ENCODE results near the gene GCSH.
"Not testable (repeated sequence)": the region's sequence is repeated elsewhere in the genome, so short reads cannot be mapped to it uniquely, and the experiment has no call there.

GCSH gene

GRCh38 chr16:81117436-81117835 lies 21.2 kb upstream of the GCSH start:
- DNase-seq: no peak
- Mint-ChIP-seq H3K4me3 (no peak overlapping the region), H3K27ac (no peak overlapping the region), H3K4me1 (no peaks in the 10 kb centered on the region), H3K9me3 (no peaks in the 10 kb centered on the region), H3K36me3 (no peaks in the 10 kb centered on the region), H3K27me3 (peaks cover 24% of the 10 kb centered on the region)
- CTCF ChIA-PET: interaction anchor here (0.6 kb wide), 1 partner anchor 20 kb away, joined by 3 read pairs; no protein-coding TSS in a partner anchor

- no peak for DNase-seq
- Mint-ChIP-seq H3K4me1 (no peaks in the 10 kb centered on the region), H3K27me3 (peaks cover 24% of the 10 kb centered on the region), H3K36me3 (no peaks in the 10 kb centered on the region), H3K4me3 (no peak overlapping the region), H3K27ac (no peak overlapping the region), H3K9me3 (no peaks in the 10 kb centered on the region)
- CTCF ChIA-PET: no interaction called here
Observed at GRCh38 chr16:81116285-81116684, 20.1 kb upstream of the GCSH start.

DNA sequence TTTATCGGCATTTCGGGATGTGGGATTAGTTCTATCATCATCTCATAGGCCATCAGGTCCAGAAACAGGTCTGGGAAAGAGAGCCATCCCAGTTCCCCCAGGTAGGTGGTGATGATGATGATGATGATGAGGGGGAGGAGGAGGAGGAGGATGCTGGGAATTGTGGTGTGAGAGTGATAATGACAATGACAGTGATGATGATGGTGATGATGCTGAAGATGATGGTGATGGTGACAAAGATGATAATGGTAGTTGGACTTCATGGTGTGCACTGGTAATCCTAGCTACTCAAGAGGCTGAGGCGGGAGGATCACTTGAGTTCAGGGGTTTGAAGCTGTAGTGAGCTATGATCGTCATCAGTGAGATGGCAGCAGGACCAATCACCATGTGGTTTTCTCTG lies 16.3 kb upstream of the GCSH start:
- DNase-seq: no peak
- CTCF ChIA-PET: no interaction called here
- Mint-ChIP-seq H3K9me3 (no peaks in the 10 kb centered on the region), H3K4me3 (no peak overlapping the region), H3K27me3 (peaks cover 21% of the 10 kb centered on the region), H3K36me3 (no peaks in the 10 kb centered on the region), H3K4me1 (no peaks in the 10 kb centered on the region), H3K27ac (no peak overlapping the region)

DNA sequence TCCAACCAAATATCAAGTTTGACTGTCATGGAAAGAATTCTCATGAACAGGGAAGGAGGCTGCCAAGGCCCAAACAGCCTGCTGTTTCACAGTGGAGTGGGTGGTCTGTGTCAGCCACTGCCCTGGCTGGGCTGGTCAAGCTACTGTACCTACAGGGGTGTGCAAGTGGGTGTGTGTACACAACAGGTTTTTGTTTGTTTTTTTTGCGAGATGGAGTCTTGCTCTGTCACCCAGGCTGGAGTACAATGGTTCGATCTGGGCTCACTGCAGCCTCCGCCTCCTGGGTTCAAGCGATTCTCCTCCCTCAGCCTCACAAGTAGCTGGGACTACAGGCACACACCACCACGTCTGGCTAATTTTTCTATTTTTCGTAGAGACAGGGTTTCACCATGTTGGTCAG lies 13.1 kb upstream of the GCSH start:
- H3K27ac Mint-ChIP-seq, CTCF ChIA-PET, H3K27me3 Mint-ChIP-seq, H3K9me3 Mint-ChIP-seq, H3K4me3 Mint-ChIP-seq, DNase-seq, H3K4me1 Mint-ChIP-seq, H3K36me3 Mint-ChIP-seq: not testable (repeated sequence)

- CTCF ChIA-PET: no interaction called here
- no peak overlapping the region for H3K27ac Mint-ChIP-seq
- no peak overlapping the region for H3K4me3 Mint-ChIP-seq
- H3K36me3 Mint-ChIP-seq: no peaks in the 10 kb centered on the region
- DNase-seq: no peak
- H3K27me3 Mint-ChIP-seq: peaks cover 5% of the 10 kb centered on the region
- no peaks in the 10 kb centered on the region for H3K9me3 Mint-ChIP-seq
- H3K4me1 Mint-ChIP-seq: no peaks in the 10 kb centered on the region
Observed at GRCh38 chr16:81107511-81107910, 11.3 kb upstream of the GCSH start.

- H3K27me3 Mint-ChIP-seq: peaks cover 5% of the 10 kb centered on the region
- CTCF ChIA-PET: no interaction called here
- H3K9me3 Mint-ChIP-seq: no peaks in the 10 kb centered on the region
Observed at GRCh38 chr16:81106826-81107503, 10.8 kb upstream of the GCSH start.

DNA sequence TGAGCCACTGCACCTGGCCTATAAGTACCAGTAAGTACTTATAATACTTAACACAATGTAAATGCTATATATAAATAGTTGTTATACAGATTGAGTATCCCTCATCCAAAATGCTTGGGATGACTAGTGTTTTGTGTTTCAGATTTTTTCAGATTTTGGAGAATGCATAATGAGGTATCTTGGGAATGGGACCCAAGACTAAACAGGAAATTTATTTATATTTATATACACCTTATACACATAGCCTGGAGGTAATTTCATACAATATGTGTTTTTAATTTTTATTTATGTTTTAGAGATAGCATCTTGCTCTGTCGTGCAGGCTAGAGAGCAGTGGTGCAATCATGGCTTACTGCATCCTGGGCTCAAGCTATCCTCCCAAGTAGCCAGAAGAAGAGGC lies 9.8 kb upstream of the GCSH start:
- no peaks in the 10 kb centered on the region for H3K9me3 Mint-ChIP-seq
- no peaks in the 10 kb centered on the region for H3K36me3 Mint-ChIP-seq
- H3K27me3 Mint-ChIP-seq: peaks cover 5% of the 10 kb centered on the region
- DNase-seq: no peak
- no peaks in the 10 kb centered on the region for H3K4me1 Mint-ChIP-seq
- no peak overlapping the region for H3K4me3 Mint-ChIP-seq
- no peak overlapping the region for H3K27ac Mint-ChIP-seq
- CTCF ChIA-PET: no interaction called here

More at GRCh38 chr16:81106826-81107503, 10.8 kb upstream of the GCSH start:
- Mint-ChIP-seq H3K4me3 (no peak overlapping the region), H3K27ac (no peak overlapping the region), H3K4me1 (no peaks in the 10 kb centered on the region), H3K36me3 (no peaks in the 10 kb centered on the region)
- DNase-seq: no peak

DNA sequence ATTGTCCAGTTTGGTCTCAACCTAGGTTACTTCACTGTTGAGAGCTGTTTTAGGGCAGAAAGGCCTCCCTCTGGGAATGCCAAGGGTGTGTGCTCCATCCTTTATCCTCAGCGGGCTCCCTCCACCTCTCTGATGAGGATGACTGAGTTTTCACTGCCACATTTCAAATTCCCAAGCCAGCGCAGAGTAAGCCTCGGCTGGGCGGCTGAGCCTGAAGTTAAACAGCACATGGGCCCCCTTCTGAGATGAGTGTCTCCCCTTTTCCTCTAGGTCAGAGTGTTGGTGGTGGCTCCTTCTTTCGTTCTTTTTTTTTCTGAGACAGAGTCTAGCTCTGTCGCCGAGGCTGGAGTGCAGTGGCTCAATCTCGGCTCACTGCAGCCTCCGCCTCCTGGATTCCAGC lies 5.5 kb upstream of the GCSH start:
- peaks cover under 1% of the 10 kb centered on the region for H3K4me1 Mint-ChIP-seq
- H3K4me3 Mint-ChIP-seq: no peak overlapping the region
- H3K27ac Mint-ChIP-seq: no peak overlapping the region
- H3K27me3 Mint-ChIP-seq: no peaks in the 10 kb centered on the region
- no peaks in the 10 kb centered on the region for H3K36me3 Mint-ChIP-seq
- H3K9me3 Mint-ChIP-seq: no peaks in the 10 kb centered on the region
- DNase-seq: no peak
- CTCF ChIA-PET: no interaction called here

GRCh38 chr16:81099958-81100357 lies 3.8 kb upstream of the GCSH start:
- no peak overlapping the region for H3K27ac Mint-ChIP-seq
- H3K4me3 Mint-ChIP-seq: no peak overlapping the region
- H3K4me1 Mint-ChIP-seq: peaks cover 10% of the 10 kb centered on the region
- no peaks in the 10 kb centered on the region for H3K36me3 Mint-ChIP-seq
- DNase-seq: no peak
- no peaks in the 10 kb centered on the region for H3K9me3 Mint-ChIP-seq
- H3K27me3 Mint-ChIP-seq: no peaks in the 10 kb centered on the region
- CTCF ChIA-PET: no interaction called here

DNA sequence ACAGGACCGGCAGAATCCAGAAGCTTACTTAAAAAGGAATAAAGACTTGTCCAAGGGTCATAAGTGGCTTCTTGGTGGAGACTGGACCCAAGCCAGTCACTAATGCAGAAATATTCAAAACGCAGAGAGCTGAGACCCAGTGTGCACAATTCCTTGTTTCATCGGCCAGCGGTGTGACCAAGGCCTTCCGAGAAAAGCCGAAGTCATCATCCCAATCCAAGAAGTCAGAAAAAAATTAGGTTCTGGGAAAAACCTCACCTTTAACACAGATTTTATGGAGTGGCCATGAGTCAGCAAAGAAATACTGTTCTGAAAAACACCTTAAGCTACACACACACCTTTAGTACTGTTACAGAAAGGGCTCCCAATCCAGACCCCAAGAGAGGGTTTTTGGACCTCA lies 1.0 kb upstream of the GCSH start:
- CTCF ChIA-PET: interaction anchor here (0.6 kb wide), 1 partner anchor 21 kb away, joined by 3 read pairs; no protein-coding TSS in a partner anchor
- H3K4me3 Mint-ChIP-seq: no peak overlapping the region
- DNase-seq: no peak
- no peaks in the 10 kb centered on the region for H3K9me3 Mint-ChIP-seq
- H3K27me3 Mint-ChIP-seq: peaks cover 5% of the 10 kb centered on the region
- no peak overlapping the region for H3K27ac Mint-ChIP-seq
- H3K4me1 Mint-ChIP-seq: peaks cover 16% of the 10 kb centered on the region
- H3K36me3 Mint-ChIP-seq: no peaks in the 10 kb centered on the region

DNA sequence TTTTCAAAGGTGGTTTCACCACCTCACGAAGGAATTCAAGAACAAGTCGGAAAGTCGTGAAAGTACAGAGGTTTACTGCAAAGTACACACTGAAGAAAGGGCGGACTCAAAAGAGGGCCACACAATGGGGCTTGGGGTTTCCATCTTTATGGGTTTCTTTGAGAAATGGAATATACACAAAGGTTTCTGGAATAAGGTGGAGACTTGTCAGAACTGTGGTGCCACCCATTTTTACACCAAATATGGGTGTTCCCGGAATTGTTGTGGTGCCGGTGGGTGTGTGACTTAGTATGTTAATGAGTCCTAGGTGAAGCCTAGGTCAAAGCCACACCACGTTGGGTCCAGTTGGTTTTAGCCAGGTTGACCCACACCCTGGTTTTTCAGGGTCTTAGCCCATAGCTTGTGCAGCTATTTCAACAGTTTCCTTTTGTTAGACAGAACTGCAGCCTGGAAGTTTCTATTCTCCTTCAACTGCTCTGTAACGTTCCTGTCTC lies 567 bp upstream of the GCSH start:
- Mint-ChIP-seq H3K9me3 (no peaks in the 10 kb centered on the region), H3K4me1 (peaks cover 16% of the 10 kb centered on the region), H3K27ac (peak overlapping the region; percentile 1), H3K4me3 (peak overlapping the region; percentile 73), H3K27me3 (peaks cover 5% of the 10 kb centered on the region), H3K36me3 (no peaks in the 10 kb centered on the region)
- CTCF ChIA-PET: no interaction called here
- DNase-seq: no peak

DNA sequence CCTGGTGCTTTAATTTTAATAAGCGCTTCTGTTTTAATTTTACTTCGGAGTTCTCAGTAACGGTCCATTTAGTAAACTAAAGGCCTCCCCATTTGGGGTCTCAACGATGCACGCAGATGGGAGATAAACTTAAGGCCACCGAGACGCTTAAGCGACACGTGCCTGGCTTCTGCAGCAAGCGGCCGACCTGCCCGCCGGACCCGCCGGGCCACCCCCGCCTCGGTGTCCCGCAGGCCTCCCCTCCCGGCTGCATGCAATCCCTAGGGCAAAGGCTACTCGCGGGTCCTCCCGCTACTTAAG lies 592 bp downstream of the GCSH start:
- Mint-ChIP-seq H3K4me3 (peak overlapping the region; percentile 71), H3K4me1 (peaks cover 16% of the 10 kb centered on the region), H3K9me3 (no peaks in the 10 kb centered on the region), H3K36me3 (no peaks in the 10 kb centered on the region), H3K27me3 (peaks cover 5% of the 10 kb centered on the region), H3K27ac (peak overlapping the region; percentile 58)
- DNase-seq: no peak
- CTCF ChIA-PET: no interaction called here

DNA sequence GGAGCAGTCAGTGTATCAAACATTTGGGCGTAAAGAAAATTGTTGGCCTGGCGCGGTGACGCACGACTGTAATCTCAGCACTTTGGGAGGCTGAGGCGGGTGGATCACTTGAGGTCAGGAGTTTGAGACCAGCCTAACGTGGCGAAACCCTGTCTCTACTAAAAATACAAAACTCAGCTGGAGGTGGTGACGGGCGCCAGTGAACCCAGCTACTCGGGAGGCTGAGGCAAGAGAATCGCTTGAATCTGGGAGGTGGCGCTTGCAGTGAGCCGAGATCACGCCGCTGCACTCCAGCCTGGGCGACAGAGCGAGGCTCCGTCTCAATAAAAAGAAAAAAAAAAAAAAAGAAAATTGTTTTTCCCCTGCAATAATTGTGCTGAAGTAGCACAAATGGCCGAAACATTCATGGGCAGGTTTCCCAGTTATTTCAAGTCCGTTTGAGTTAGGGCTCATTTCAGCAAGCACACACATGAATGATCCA lies 1.4 kb downstream of the GCSH start:
- Mint-ChIP-seq H3K4me3 (peak overlapping the region; percentile 71), H3K27ac (peak overlapping the region; percentile 45), H3K27me3 (peaks cover 5% of the 10 kb centered on the region), H3K36me3 (no peaks in the 10 kb centered on the region), H3K9me3 (no peaks in the 10 kb centered on the region), H3K4me1 (peaks cover 16% of the 10 kb centered on the region)
- CTCF ChIA-PET: interaction anchor here (1.4 kb wide), 1 partner anchor 60 kb away, joined by 4 read pairs; the partner anchor contains the start of gene ATMIN
- no peak for DNase-seq

DNA sequence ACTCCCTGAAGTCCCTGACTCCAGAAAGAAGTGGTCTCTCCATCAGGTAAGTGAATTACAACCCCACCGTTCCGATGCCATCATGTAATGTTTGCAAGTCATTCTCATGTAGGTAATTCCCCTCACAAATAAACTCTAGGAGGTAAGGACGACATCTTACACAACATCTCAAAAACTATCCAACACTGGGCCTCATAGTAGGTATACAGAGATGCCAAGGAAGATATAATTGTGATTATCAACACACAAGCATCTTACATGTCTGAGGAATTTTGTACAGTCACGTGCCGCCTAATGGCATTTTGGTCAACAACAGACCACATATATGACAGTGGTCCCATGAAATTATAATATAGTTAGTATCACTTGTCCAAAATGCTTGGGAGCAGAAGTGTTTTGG lies 7.4 kb downstream of the GCSH start:
- no peaks in the 10 kb centered on the region for H3K9me3 Mint-ChIP-seq
- H3K36me3 Mint-ChIP-seq: no peaks in the 10 kb centered on the region
- no peak for DNase-seq
- H3K27me3 Mint-ChIP-seq: no peaks in the 10 kb centered on the region
- no peaks in the 10 kb centered on the region for H3K4me1 Mint-ChIP-seq
- CTCF ChIA-PET: no interaction called here
- no peak overlapping the region for H3K27ac Mint-ChIP-seq
- H3K4me3 Mint-ChIP-seq: no peak overlapping the region

GRCh38 chr16:81081014-81081413 lies 15.2 kb downstream of the GCSH start:
- CTCF ChIA-PET: interaction anchor here (1.2 kb wide), 1 partner anchor 45 kb away, joined by 3 read pairs; the partner anchor contains the start of gene ATMIN
- no peak overlapping the region for H3K4me3 Mint-ChIP-seq
- no peak overlapping the region for H3K27ac Mint-ChIP-seq
- no peaks in the 10 kb centered on the region for H3K27me3 Mint-ChIP-seq
- H3K4me1 Mint-ChIP-seq: peaks cover 3% of the 10 kb centered on the region
- H3K9me3 Mint-ChIP-seq: no peaks in the 10 kb centered on the region
- no peak for DNase-seq
- no peaks in the 10 kb centered on the region for H3K36me3 Mint-ChIP-seq
